Measurements from ENCODE around the gene NCSTN. TPM values are rescaled to one million over a fixed set of nuclear protein-coding genes. Genes with fewer than 3 reads are reported as not detected.
"Not testable (repeated sequence)": the region's sequence is repeated elsewhere in the genome, so short reads cannot be mapped to it uniquely, and the experiment has no call there.

NCSTN gene
- total RNA-seq, 1 experiment from 2014 or later = 67.8 TPM

- H3K4me1 ChIP-seq (ENCODE audit: insufficient read depth, low read length); H3K9ac ChIP-seq (ENCODE audit: extremely low read depth, insufficient read length, low read length); H4K20me1 ChIP-seq (ENCODE audit: control insufficient read depth, insufficient read depth, insufficient read length); H3K14ac ChIP-seq (ENCODE audit: insufficient read depth, low read length); H3K79me2 ChIP-seq (ENCODE audit: insufficient read depth, low read length); H3K27me3 ChIP-seq (ENCODE audit: insufficient read depth, low read length); H3K23ac ChIP-seq (ENCODE audit: insufficient read length, low read depth, low read length); H3K36me3 Mint-ChIP-seq (ENCODE audit: insufficient read depth in 1 of 3, low read depth in 3 of 3); H2BK20ac ChIP-seq (ENCODE audit: low read depth, low read length, poor library complexity, severe bottlenecking); H2BK15ac ChIP-seq (ENCODE audit: low read depth, low read length); H3K4ac ChIP-seq (ENCODE audit: low read depth, low read length); H4K8ac ChIP-seq (replicated peaks; ENCODE audit: insufficient read length, low read depth, low read length); H3K23me2 ChIP-seq (ENCODE audit: insufficient read length, low read depth, low read length, poor library complexity, severe bottlenecking); H2AFZ ChIP-seq (ENCODE audit: low read length); H3K56ac ChIP-seq (ENCODE audit: insufficient read length, low read depth, low read length); H2BK12ac ChIP-seq (ENCODE audit: insufficient read length, low read depth, low read length); H2AK5ac ChIP-seq (ENCODE audit: insufficient read length, low read length); H3T11ph ChIP-seq (ENCODE audit: low read length); H3K79me1 ChIP-seq (ENCODE audit: insufficient read depth, low read depth, low read length, poor library complexity, severe bottlenecking); H3K4me3 Mint-ChIP-seq; H4K5ac ChIP-seq (ENCODE audit: insufficient read length, low read depth, low read length); DNase-seq; H3K27ac Mint-ChIP-seq; H3K4me2 ChIP-seq (ENCODE audit: insufficient read depth, insufficient read length, low read length); H3K27ac ChIP-seq (ENCODE audit: insufficient read length, low read depth, low read length); H3K4me1 Mint-ChIP-seq; H3K18ac ChIP-seq (ENCODE audit: insufficient read length, low read depth, low read length); H3K9me3 ChIP-seq (ENCODE audit: control insufficient read depth, low read depth, low read length); H2BK5ac ChIP-seq (ENCODE audit: insufficient read length, low read length); H2BK120ac ChIP-seq (ENCODE audit: low read depth, low read length, poor library complexity, severe bottlenecking); H4K91ac ChIP-seq (ENCODE audit: insufficient read length, low read depth, low read length); H3K9me3 Mint-ChIP-seq: not testable (repeated sequence)
- H3K27me3 Mint-ChIP-seq (ENCODE audit: low read depth) = peaks cover 10% of the 10 kb centered on the region
- WGBS (ENCODE audit: extremely low coverage, insufficient read length, low lambda C conversion rate) = no CpG with 5 or more reads among the region's 4 CpGs
Measured at GRCh38 chr1:160388406-160388805, 45.2 kb downstream of the NCSTN start.

All from H9 (cell line).